Lung (tissue), 12 donors: ENCODE measurements around the gene TIGD2. TPM values are rescaled to one million over a fixed set of nuclear protein-coding genes. Genes with fewer than 3 reads are reported as not detected.

Experiments used
- ATAC-seq: fragments of 200-7000 bp; cut with Tn5 transposase; one replicate; pipeline ENCODE4 v1.9.1; 2020; ENCODE audit warnings: moderate number of reproducible peaks; ENCODE audit not compliant: insufficient read depth, low FRiP score
- DNase-seq, 3 donors: peaks; one replicate each; pipeline ENCODE4 v3.0.0-alpha.2; 2013 to 2017
- H3K27ac ChIP-seq, 2 donors: one replicate each; pipeline ENCODE4 v1.5.1; 2013; ENCODE audit warnings: mild to moderate bottlenecking in 2 of 2, moderate library complexity in 2 of 2, control low read depth in 1 of 2, inconsistent platforms in 1 of 2, low read depth in 1 of 2, low read length in 1 of 2
- H3K27me3 ChIP-seq, 3 donors: one replicate each; pipeline ENCODE4 v1.5.1; 2013; ENCODE audit warnings: low read length in 2 of 3; ENCODE audit not compliant: control insufficient read depth in 3 of 3, insufficient read depth in 3 of 3
- H3K36me3 ChIP-seq, 4 donors: one replicate each; pipeline ENCODE4 v1.5.1; 2013; ENCODE audit warnings: low read length in 4 of 4, mild to moderate bottlenecking in 1 of 4, moderate library complexity in 1 of 4; ENCODE audit not compliant: control insufficient read depth in 4 of 4, insufficient read depth in 4 of 4
- H3K4me1 ChIP-seq, 5 donors: one replicate each; pipeline ENCODE4 v1.5.1; 2013; ENCODE audit warnings: low read length in 5 of 5, mild to moderate bottlenecking in 2 of 5, moderate library complexity in 1 of 5; ENCODE audit not compliant: control insufficient read depth in 5 of 5, insufficient read depth in 5 of 5
- H3K4me3 ChIP-seq: one replicate; pipeline ENCODE4 v1.5.1; 2013; ENCODE audit warnings: mild to moderate bottlenecking, control low read depth, moderate library complexity
- H3K9ac ChIP-seq, 2 donors: one replicate each; pipeline ENCODE4 v1.5.1; 2013; ENCODE audit warnings: low read length in 2 of 2, control low read depth in 1 of 2; ENCODE audit not compliant: insufficient read depth in 1 of 2
- H3K9me3 ChIP-seq, 4 donors: one replicate each; pipeline ENCODE4 v1.5.1; 2013; ENCODE audit warnings: low read length in 3 of 4, mild to moderate bottlenecking in 1 of 4, moderate library complexity in 1 of 4; ENCODE audit not compliant: control insufficient read depth in 4 of 4, insufficient read depth in 3 of 4
- WGBS, 2 donors: extraction: QIAGEN DNeasy Blood & Tissue Kit; methylation state at CpG; one replicate each; pipeline ENCODE4 v1.1.7; 2013; 5-methylcytosine and 5-hydroxymethylcytosine counted together
- polyA plus RNA-seq, 2 donors: library from polyadenylated mRNA; stranded (reverse); fragments of 200-250 nt; gene quantifications; one replicate each; pipeline ENCODE4 v1.2.1, GENCODE V29; 2013
- total RNA-seq, 2 donors: library from RNA; depleted of rRNA in 1 of 2; stranded (reverse); fragments of >200 nt in 1 of 2; gene quantifications; one replicate each; pipeline ENCODE4 v1.2.1, GENCODE V29; 2014 to 2021
- TF ChIP-seq, protein P1 (sequence below): IDR thresholded peaks from 2 replicates; pipeline ENCODE4 v1.5.1; 2012; ENCODE audit warnings: mild to moderate bottlenecking; ENCODE audit errors: control extremely low read depth, extremely low read depth
- donor health status: control.
- donor health status: control.
- donor health status: Bipolar disorder and iron deficiency.
- donor health status: healthy.
- donor health status: DM: yes; HTN: yes; CAD: no.

The TIGD2 gene
- total and polyA plus RNA-seq, 4 donors, result 2.5 to 8.3 (median 4.4) TPM

DNA sequence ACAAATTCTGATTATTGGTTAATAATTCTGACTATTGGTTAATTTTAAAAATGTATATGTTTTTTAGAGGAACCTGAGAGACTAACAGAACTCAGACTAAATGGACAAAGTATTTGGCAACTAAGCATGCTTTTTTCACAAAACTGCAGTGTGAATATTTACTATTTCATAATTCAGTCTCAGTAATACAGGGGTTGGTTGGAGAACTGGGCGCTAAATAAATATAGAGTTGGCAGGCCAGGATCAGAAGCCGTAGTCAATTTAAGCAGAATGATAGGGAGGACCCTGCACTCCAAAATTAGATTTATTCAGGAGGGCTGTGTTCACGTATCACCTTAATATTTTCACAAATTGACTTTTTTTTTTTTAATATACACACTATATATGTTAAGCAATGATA lies 5.8 kb downstream of the TIGD2 start:
- no peak for ATAC-seq
- no peak overlapping the region for H3K4me3 ChIP-seq
- 66 to 86% methylated on average over 3 of the region's 3 CpGs for WGBS, 2 donors

DNA sequence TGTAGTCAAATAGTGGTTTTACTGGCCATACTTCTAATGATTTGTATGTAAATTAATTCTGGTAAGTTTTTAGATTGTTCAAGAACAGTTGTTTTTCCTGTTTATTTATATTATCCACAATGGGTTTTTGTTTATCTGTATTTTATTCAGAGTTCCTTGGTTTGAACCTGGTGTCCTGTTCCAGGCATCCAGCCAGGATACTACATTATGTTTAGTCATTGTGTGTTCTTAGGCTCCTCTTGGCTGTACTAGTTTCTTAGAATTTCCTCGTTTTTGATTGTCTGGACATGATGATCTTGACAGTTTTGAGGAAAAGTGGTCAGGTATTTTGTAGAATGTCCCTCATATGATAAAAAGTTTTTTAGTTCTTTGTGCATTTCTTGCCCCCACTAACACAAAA lies 7.8 kb downstream of the TIGD2 start:
- H3K36me3 ChIP-seq, result peaks cover 0 to 2% (median 1%) of the 10 kb centered on the region in 4 donors
- H3K4me1 ChIP-seq, result no peaks in the 10 kb centered on the region
- no peaks in the 10 kb centered on the region for H3K27me3 ChIP-seq
- WGBS, 2 donors, result 32 to 39% methylated on average over 1 of the region's 1 CpG
- no peak overlapping the region for H3K9ac ChIP-seq
- no peak overlapping the region for H3K4me3 ChIP-seq
- DNase-seq, result no peak
- no peak for ATAC-seq
- H3K9me3 ChIP-seq, result peaks cover 0 to 3% (median 0%) of the 10 kb centered on the region in 4 donors
- TF ChIP-seq, protein P1, sequence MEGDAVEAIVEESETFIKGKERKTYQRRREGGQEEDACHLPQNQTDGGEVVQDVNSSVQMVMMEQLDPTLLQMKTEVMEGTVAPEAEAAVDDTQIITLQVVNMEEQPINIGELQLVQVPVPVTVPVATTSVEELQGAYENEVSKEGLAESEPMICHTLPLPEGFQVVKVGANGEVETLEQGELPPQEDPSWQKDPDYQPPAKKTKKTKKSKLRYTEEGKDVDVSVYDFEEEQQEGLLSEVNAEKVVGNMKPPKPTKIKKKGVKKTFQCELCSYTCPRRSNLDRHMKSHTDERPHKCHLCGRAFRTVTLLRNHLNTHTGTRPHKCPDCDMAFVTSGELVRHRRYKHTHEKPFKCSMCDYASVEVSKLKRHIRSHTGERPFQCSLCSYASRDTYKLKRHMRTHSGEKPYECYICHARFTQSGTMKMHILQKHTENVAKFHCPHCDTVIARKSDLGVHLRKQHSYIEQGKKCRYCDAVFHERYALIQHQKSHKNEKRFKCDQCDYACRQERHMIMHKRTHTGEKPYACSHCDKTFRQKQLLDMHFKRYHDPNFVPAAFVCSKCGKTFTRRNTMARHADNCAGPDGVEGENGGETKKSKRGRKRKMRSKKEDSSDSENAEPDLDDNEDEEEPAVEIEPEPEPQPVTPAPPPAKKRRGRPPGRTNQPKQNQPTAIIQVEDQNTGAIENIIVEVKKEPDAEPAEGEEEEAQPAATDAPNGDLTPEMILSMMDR, result no peak
- H3K27ac ChIP-seq, result no peak overlapping the region

More for the DNA sequence above, 5.8 kb downstream of the TIGD2 start:
- H3K27me3 ChIP-seq, result no peaks in the 10 kb centered on the region
- peaks cover 0 to 8% (median 0%) of the 10 kb centered on the region in 5 donors for H3K4me1 ChIP-seq
- no peak overlapping the region for H3K27ac ChIP-seq
- H3K9me3 ChIP-seq, result no peaks in the 10 kb centered on the region
- DNase-seq, result peak in 1 of 3 donors; percentile 27
- no peak overlapping the region for H3K9ac ChIP-seq
- TF ChIP-seq, protein P1, result no peak
- H3K36me3 ChIP-seq, result peaks cover 0 to 11% (median 2%) of the 10 kb centered on the region in 4 donors

DNA sequence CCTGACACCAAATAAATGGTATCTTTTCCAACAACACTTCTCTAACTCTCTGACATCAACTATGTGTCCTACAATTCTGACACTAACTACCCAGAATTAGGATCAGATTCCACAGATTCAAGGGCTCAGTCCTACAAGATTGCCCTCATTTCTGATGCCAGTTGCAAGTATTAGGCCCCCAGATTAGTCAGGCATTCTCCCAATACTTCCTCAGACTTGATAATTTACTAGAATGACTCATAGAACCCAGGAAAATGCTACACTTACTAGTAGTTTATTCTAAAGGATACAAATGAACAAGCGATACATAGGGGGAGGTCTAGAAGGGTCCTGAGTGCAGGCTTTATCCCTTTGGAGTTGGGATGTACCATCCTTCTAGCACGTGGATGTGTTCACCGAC lies 8.5 kb downstream of the TIGD2 start:
- H3K4me1 ChIP-seq, result no peaks in the 10 kb centered on the region
- TF ChIP-seq, protein P1, result no peak
- H3K27ac ChIP-seq, result no peak overlapping the region
- WGBS, 2 donors, result 95 to 97% methylated on average over 3 of the region's 3 CpGs
- ATAC-seq (no peak), DNase-seq (no peak)
- no peaks in the 10 kb centered on the region for H3K27me3 ChIP-seq
- H3K4me3 ChIP-seq, result no peak overlapping the region
- H3K36me3 ChIP-seq, result peaks cover 0 to 2% (median under 1%) of the 10 kb centered on the region in 4 donors
- no peak overlapping the region for H3K9ac ChIP-seq
- H3K9me3 ChIP-seq, result peaks cover 0 to 3% (median 0%) of the 10 kb centered on the region in 4 donors
